Calu3 (cell line): Measurements from ENCODE around the gene CXCL6. TPM values are rescaled to one million over a fixed set of nuclear protein-coding genes. Genes with fewer than 3 reads are reported as not detected.

Experiments used
- BruUV-seq: library from RNA; stranded (reverse); fragments of 400-500 nt; replicated peaks from 2 replicates; lab custom pipeline; 2021; lab: Mats Ljungman, UMichigan
- CTCF ChIA-PET: fragments of 300-600 bp; sonication (Branson Sonifier 250); formaldehyde crosslinking; loops from one replicate; lab custom pipeline; 2022; ENCODE audit warnings: antibody characterized with exemption; lab: Charles Lee
- DNase-seq: peaks from one replicate; pipeline ENCODE4 v3.0.0; 2022
- H3K27ac Mint-ChIP-seq: one replicate; pipeline ENCODE4 v1.8.0; 2022; ENCODE audit warnings: mixed read lengths; ENCODE audit not compliant: unreplicated experiment
- H3K27me3 Mint-ChIP-seq: one replicate; pipeline ENCODE4 v1.8.0; 2022; ENCODE audit warnings: mixed read lengths; ENCODE audit not compliant: unreplicated experiment
- H3K36me3 Mint-ChIP-seq: one replicate; pipeline ENCODE4 v1.8.0; 2022; ENCODE audit warnings: mild to moderate bottlenecking, moderate library complexity, mixed read lengths; ENCODE audit not compliant: insufficient read depth, unreplicated experiment
- H3K4me1 Mint-ChIP-seq: one replicate; pipeline ENCODE4 v1.8.0; 2022; ENCODE audit warnings: mild to moderate bottlenecking, low read depth, mixed read lengths; ENCODE audit not compliant: unreplicated experiment
- H3K4me3 Mint-ChIP-seq: one replicate; pipeline ENCODE4 v1.8.0; 2022; ENCODE audit warnings: mild to moderate bottlenecking, low read depth, moderate library complexity, mixed read lengths; ENCODE audit not compliant: unreplicated experiment
- H3K9me3 Mint-ChIP-seq: one replicate; pipeline ENCODE4 v1.8.0; 2022; ENCODE audit warnings: low read depth, mixed read lengths; ENCODE audit not compliant: unreplicated experiment
- intact Hi-C: fragments of 100-400 bp; cut with micrococcal nuclease; formaldehyde crosslinking; loops from one replicate; pipeline ENCODE4 v1.10.0; 2022; ENCODE audit not compliant: unreplicated experiment
- total RNA-seq: library from RNA; stranded (reverse); gene quantifications from 2 replicates; pipeline ENCODE4 v1.2.3, GENCODE V29; 2022
- TF ChIP-seq, protein P1 (sequence below): fragments of 200-600 bp; IDR thresholded peaks from one replicate; pipeline ENCODE4 v1.8.0; 2022; ENCODE audit warnings: antibody characterized with exemption; ENCODE audit not compliant: unreplicated experiment

The CXCL6 gene
- total RNA-seq, 1 experiment from 2014 or later = 91.0 TPM

DNA sequence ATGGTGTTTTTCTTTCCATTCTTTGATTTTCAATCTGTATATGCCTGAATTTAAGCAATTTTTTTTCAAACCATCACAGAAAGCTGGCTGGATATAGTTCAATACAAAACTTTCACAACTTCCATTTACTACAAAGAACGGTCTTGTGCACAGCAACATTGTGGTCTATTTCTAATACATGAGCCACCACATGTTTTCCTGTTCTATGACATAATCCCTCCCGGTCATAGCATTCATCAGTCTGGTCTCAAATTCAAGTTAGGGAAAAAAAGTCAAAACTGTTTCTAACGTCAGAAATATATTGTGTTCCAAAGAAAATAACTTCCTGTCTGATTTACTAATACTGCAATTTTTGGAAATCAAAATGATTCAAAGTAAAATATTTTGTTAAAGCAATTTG is 7.5 kb upstream of the CXCL6 start:
- intact Hi-C loops = no loop called here
- no peak for DNase-seq
- CTCF ChIA-PET = no interaction called here
- Mint-ChIP-seq H3K36me3 (no peaks in the 10 kb centered on the region), H3K9me3 (peaks cover 6% of the 10 kb centered on the region), H3K27ac (no peak overlapping the region), H3K4me1 (peaks cover 3% of the 10 kb centered on the region), H3K27me3 (no peaks in the 10 kb centered on the region), H3K4me3 (no peak overlapping the region)
- BruUV-seq = no TSS peak
- TF ChIP-seq, protein P1, sequence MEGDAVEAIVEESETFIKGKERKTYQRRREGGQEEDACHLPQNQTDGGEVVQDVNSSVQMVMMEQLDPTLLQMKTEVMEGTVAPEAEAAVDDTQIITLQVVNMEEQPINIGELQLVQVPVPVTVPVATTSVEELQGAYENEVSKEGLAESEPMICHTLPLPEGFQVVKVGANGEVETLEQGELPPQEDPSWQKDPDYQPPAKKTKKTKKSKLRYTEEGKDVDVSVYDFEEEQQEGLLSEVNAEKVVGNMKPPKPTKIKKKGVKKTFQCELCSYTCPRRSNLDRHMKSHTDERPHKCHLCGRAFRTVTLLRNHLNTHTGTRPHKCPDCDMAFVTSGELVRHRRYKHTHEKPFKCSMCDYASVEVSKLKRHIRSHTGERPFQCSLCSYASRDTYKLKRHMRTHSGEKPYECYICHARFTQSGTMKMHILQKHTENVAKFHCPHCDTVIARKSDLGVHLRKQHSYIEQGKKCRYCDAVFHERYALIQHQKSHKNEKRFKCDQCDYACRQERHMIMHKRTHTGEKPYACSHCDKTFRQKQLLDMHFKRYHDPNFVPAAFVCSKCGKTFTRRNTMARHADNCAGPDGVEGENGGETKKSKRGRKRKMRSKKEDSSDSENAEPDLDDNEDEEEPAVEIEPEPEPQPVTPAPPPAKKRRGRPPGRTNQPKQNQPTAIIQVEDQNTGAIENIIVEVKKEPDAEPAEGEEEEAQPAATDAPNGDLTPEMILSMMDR = no peak

DNA sequence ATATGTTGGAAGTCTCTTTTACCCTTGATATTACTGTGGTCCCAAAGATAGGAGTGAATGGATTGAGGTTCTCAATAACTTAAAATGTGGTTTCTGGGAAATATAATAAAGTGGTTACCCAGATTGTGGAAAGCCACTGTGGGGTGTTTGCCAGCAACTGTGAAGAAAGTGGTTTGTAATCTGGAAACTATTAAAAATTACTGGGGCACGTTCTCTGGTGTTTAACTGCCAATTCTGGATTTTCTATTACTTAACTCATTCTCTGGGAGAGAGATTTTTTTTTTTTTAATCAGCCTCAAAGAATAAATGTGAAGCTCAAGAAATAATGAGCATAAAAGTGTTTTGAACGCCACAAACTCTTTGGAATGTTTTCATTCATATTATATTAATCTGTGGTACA is 4.9 kb upstream of the CXCL6 start:
- Mint-ChIP-seq H3K27me3 (no peaks in the 10 kb centered on the region), H3K27ac (no peak overlapping the region), H3K4me1 (no peaks in the 10 kb centered on the region), H3K36me3 (peaks cover 3% of the 10 kb centered on the region), H3K9me3 (peaks cover 6% of the 10 kb centered on the region), H3K4me3 (no peak overlapping the region)
- no peak for DNase-seq
- CTCF ChIA-PET = interaction anchor here (0.6 kb wide), 1 partner anchor 10 kb away, joined by 4 read pairs; no protein-coding TSS in a partner anchor
- TF ChIP-seq, protein P1 = no peak
- no TSS peak for BruUV-seq
- intact Hi-C loops = no loop called here

DNA sequence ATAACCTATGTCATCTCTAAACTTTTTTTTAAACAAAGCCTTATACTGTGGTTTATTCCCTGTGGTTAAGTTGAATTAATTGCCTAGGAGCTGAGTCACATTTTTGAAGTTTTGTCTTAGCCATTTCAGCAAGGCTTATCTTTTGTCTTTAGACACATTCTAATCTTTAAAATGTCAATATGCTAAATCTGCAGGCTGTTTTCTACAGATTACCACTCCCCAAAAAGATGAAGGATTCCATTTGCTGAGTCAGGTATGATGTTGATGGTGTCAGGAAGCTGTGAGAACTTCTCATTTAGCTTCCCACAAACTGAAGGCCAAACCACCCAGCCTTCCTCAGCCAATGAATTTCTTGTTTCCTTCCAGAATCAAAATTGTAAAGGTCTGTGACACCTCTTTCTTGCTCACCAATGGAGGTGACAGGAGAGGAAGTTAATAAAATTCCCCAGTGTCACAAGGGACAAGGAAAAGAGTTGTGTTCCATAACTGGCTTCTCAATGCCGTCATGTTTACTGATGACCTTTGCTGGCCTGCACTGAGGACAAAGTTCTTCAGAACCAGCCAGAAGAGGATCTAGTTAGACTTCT is 3.7 kb upstream of the CXCL6 start:
- H3K9me3 Mint-ChIP-seq = peaks cover 2% of the 10 kb centered on the region
- BruUV-seq = no TSS peak
- DNase-seq = no peak
- H3K4me1 Mint-ChIP-seq = no peaks in the 10 kb centered on the region
- H3K27ac Mint-ChIP-seq = no peak overlapping the region
- peaks cover 10% of the 10 kb centered on the region for H3K36me3 Mint-ChIP-seq
- CTCF ChIA-PET = no interaction called here
- TF ChIP-seq, protein P1 = no peak
- intact Hi-C loops = no loop called here
- H3K4me3 Mint-ChIP-seq = no peak overlapping the region
- H3K27me3 Mint-ChIP-seq = no peaks in the 10 kb centered on the region

DNA sequence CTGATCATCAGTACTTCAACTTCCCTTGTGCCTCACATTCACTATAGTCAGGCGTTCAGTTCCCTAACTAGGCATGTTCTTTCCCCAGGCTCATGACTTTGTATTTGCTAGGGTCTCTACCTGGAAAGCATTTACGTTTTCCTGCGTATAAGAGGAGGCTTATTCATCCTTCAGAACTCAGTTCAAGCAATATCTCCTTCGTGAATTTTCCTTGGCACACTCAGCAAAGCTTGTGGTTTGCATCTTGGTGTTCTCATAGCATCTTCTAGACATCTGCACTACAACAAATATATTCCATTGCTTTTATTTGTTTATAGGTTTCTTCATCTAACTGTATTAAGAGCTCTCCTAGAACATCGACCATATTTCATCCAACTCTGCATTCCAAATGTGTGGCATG is 2.6 kb downstream of the CXCL6 start:
- Mint-ChIP-seq H3K36me3 (peaks cover 28% of the 10 kb centered on the region), H3K9me3 (peaks cover 2% of the 10 kb centered on the region), H3K4me1 (peaks cover 26% of the 10 kb centered on the region), H3K27ac (peak overlapping the region; percentile 68), H3K4me3 (peak overlapping the region; percentile 64), H3K27me3 (no peaks in the 10 kb centered on the region)
- no TSS peak for BruUV-seq
- TF ChIP-seq, protein P1 = no peak
- CTCF ChIA-PET = no interaction called here
- DNase-seq = no peak
- intact Hi-C loops = loop anchor here (2.0 kb wide), 1 partner anchor 26 kb away; no protein-coding TSS in a partner anchor
